Choroid plexus epithelial cell (primary cell): ENCODE data around the gene HES1.
"Not testable (repeated sequence)": the region's sequence is repeated elsewhere in the genome, so short reads cannot be mapped to it uniquely, and the experiment has no call there.

ENCODE experiments used
- DNase-seq: peaks from one replicate; pipeline ENCODE4 v3.0.0-alpha.2; 2010; ENCODE audit warnings: low read depth
- H3K4me3 ChIP-seq: 2 replicates; pipeline ENCODE4 v1.5.1; 2011; ENCODE audit warnings: low read depth, mild to moderate bottlenecking, control low read depth, low read length, moderate library complexity
- CTCF ChIP-seq: conservative IDR thresholded peaks from 2 replicates; pipeline ENCODE4 v1.5.1; 2011; ENCODE audit warnings: low read depth, mild to moderate bottlenecking, control low read depth, inconsistent platforms, low read length, moderate library complexity

HES1 gene

GRCh38 chr3:194128202-194128918, 7.6 kb upstream of the HES1 start:
- no peak overlapping the region for H3K4me3 ChIP-seq
- TF ChIP-seq CTCF, result peak; percentile 7
- no peak for DNase-seq

- DNase-seq, H3K4me3 ChIP-seq: not testable (repeated sequence)
Measured at GRCh38 chr3:194128919-194129295, 7.0 kb upstream of the HES1 start.

- no peak for TF ChIP-seq CTCF
- DNase-seq, result peak; percentile 57
- no peak overlapping the region for H3K4me3 ChIP-seq
Measured at GRCh38 chr3:194129581-194130133, 6.3 kb upstream of the HES1 start.

- no peak for DNase-seq
- H3K4me3 ChIP-seq, result no peak overlapping the region
- TF ChIP-seq CTCF, result no peak
Measured at GRCh38 chr3:194130188-194130587, 5.8 kb upstream of the HES1 start.

- no peak for DNase-seq
- no peak overlapping the region for H3K4me3 ChIP-seq
- no peak for TF ChIP-seq CTCF
Measured at GRCh38 chr3:194130807-194131589, 5.0 kb upstream of the HES1 start.

GRCh38 chr3:194132465-194133286, 3.3 kb upstream of the HES1 start:
- no peak for DNase-seq
- TF ChIP-seq CTCF, result no peak
- no peak overlapping the region for H3K4me3 ChIP-seq

- peak overlapping the region; percentile 35 for H3K4me3 ChIP-seq
- no peak for TF ChIP-seq CTCF
- peak; percentile 79 for DNase-seq
Measured at GRCh38 chr3:194133661-194134230, 2.2 kb upstream of the HES1 start.
